HepG2 (cell line): Measurements from ENCODE around the gene SRCIN1. TPM values are rescaled to one million over a fixed set of nuclear protein-coding genes. Genes with fewer than 3 reads are reported as not detected.

Source experiments
- CHD4 ChIP-seq: fragments of 200-600 bp; sonication (generic); IDR thresholded peaks from 2 replicates; pipeline ENCODE4 v1.7.0; 2017; ENCODE audit warnings: mild to moderate bottlenecking, low read length, borderline replicate concordance
- EHMT2 ChIP-seq: fragments of 200-600 bp; sonication (generic); IDR thresholded peaks from 2 replicates; pipeline ENCODE4 v1.7.0; 2017; ENCODE audit warnings: antibody characterized with exemption, low read depth, low read length, borderline replicate concordance
- ELF1 ChIP-seq: sonication (generic); formaldehyde crosslinking; IDR thresholded peaks from 2 replicates; pipeline ENCODE4 v1.4.0; 2020; ENCODE audit warnings: missing genetic modification reagents
- FOSL1 ChIP-seq: sonication (generic); formaldehyde crosslinking; IDR thresholded peaks from 2 replicates; pipeline ENCODE4 v1.9.0; 2021; ENCODE audit warnings: missing genetic modification reagents, borderline replicate concordance
- HMG20A ChIP-seq: IDR thresholded peaks from 2 replicates; pipeline ENCODE4 v1.6.1; 2016; ENCODE audit warnings: borderline replicate concordance
- KDM5B ChIP-seq: sonication (generic); formaldehyde crosslinking; IDR thresholded peaks from 2 replicates; pipeline ENCODE4 v1.4.0; 2020; ENCODE audit warnings: missing genetic modification reagents, mild to moderate bottlenecking, borderline replicate concordance
- MIER2 ChIP-seq: IDR thresholded peaks from 2 replicates; pipeline ENCODE4 v1.6.1; 2016; ENCODE audit warnings: missing biosample characterization, missing genetic modification reagents
- NAIF1 ChIP-seq: sonication (generic); formaldehyde crosslinking; IDR thresholded peaks from 2 replicates; pipeline ENCODE4 v1.5.0; 2020; ENCODE audit warnings: mild to moderate bottlenecking, missing genetic modification reagents, borderline replicate concordance
- NCOR1 ChIP-seq: fragments of 200-600 bp; sonication (generic); IDR thresholded peaks from 2 replicates; pipeline ENCODE4 v1.7.0; 2017; ENCODE audit warnings: antibody characterized with exemption, low read length, borderline replicate concordance
- NR2F6 ChIP-seq, 2 experiments: IDR thresholded peaks; 2 replicates each; pipeline ENCODE4 v1.6.1; 2016; ENCODE audit warnings: antibody characterized with exemption in 1 of 2, mild to moderate bottlenecking in 1 of 2
- RBFOX2 ChIP-seq: fragments of 200-400 bp; formaldehyde crosslinking; IDR thresholded peaks from 2 replicates; pipeline ENCODE4 v1.6.1; 2017; ENCODE audit warnings: low read depth, mild to moderate bottlenecking, low read length
- SIX1 ChIP-seq: sonication (generic); formaldehyde crosslinking; IDR thresholded peaks from 2 replicates; pipeline ENCODE4 v1.4.0; 2020; ENCODE audit warnings: missing genetic modification reagents, borderline replicate concordance
- TBX2 ChIP-seq: sonication (generic); formaldehyde crosslinking; IDR thresholded peaks from 2 replicates; pipeline ENCODE4 v1.5.0; 2020; ENCODE audit warnings: missing genetic modification reagents, mild to moderate bottlenecking, borderline replicate concordance
- TCF12 ChIP-seq, 2 experiments: fragments of 450-650 bp in 1 of 2; sonication (generic) in 1 of 2; formaldehyde crosslinking in 1 of 2; IDR thresholded peaks; 2 replicates each; pipeline versions ENCODE4 v1.6.1 to v1.8.0; 2017 to 2022; ENCODE audit warnings: antibody characterized with exemption in 1 of 2, mild to moderate bottlenecking in 1 of 2, missing genetic modification reagents in 1 of 2, moderate library complexity in 1 of 2
- TSC22D2 ChIP-seq: sonication (generic); formaldehyde crosslinking; IDR thresholded peaks from 2 replicates; pipeline ENCODE4 v1.5.1; 2020; ENCODE audit warnings: missing genetic modification reagents, mild to moderate bottlenecking, borderline replicate concordance
- ZNF17 ChIP-seq: sonication (generic); formaldehyde crosslinking; IDR thresholded peaks from 2 replicates; pipeline ENCODE4 v1.5.0; 2020; ENCODE audit warnings: mild to moderate bottlenecking, missing genetic modification reagents
- ZNF235 ChIP-seq: sonication (generic); formaldehyde crosslinking; IDR thresholded peaks from 2 replicates; pipeline ENCODE4 v1.8.1; 2023; ENCODE audit warnings: mild to moderate bottlenecking, missing genetic modification reagents, borderline replicate concordance
- ZNF513 ChIP-seq: sonication (generic); formaldehyde crosslinking; conservative IDR thresholded peaks from 2 replicates; pipeline ENCODE4 v1.5.0; 2020; ENCODE audit warnings: missing genetic modification reagents
- ZNF589 ChIP-seq: sonication (generic); formaldehyde crosslinking; conservative IDR thresholded peaks from 2 replicates; pipeline ENCODE4 v1.8.0; 2022; ENCODE audit warnings: mild to moderate bottlenecking, moderate library complexity, missing genetic modification reagents
- ZNF878 ChIP-seq: sonication (generic); formaldehyde crosslinking; IDR thresholded peaks from 2 replicates; pipeline ENCODE4 v1.8.1; 2023; ENCODE audit warnings: mild to moderate bottlenecking, missing genetic modification reagents, moderate library complexity
- ZSCAN5A ChIP-seq: sonication (generic); formaldehyde crosslinking; IDR thresholded peaks from 2 replicates; pipeline ENCODE4 v1.8.0; 2022; ENCODE audit warnings: mild to moderate bottlenecking, missing genetic modification reagents, borderline replicate concordance
- polyA plus RNA-seq, 8 experiments: library from polyadenylated mRNA; depleted of rRNA in 3 of 8; stranded (reverse) in 7 of 8; unstranded in 1 of 8; fragments of >200 nt; fragmentation: Illumina TruSeq in 4 of 8; extraction: Trizol in 4 of 8; gene quantifications; 2 replicates each; pipeline versions ENCODE4 v1.2.1 to v1.2.3, GENCODE V29; 2011 to 2016; ENCODE audit warnings: low read depth in 4 of 8, missing spikeins in 1 of 8, mixed read lengths in 1 of 8; ENCODE audit not compliant: insufficient read depth in 1 of 8
- total RNA-seq, 5 experiments: library from RNA; depleted of rRNA; stranded (reverse); fragments of >200 nt; fragmentation: Illumina TruSeq; extraction: Trizol; gene quantifications; 2 replicates each; pipeline ENCODE4 v1.2.3, GENCODE V29; 2016; ENCODE audit warnings: low read depth in 1 of 5

The SRCIN1 gene
- total and polyA plus RNA-seq, 2 of the 13 experiments (the other 11 are each of a cell fraction or from before 2014, with no cell fraction given), result 1.2 to 9.6 TPM

GRCh38 chr17:38613525-38613980 lies 7.8 kb upstream of the SRCIN1 start (continued):
- 0 out of 2 replicates have a peak, but pooled peaks have one; percentile 10 for TF ChIP-seq KDM5B (CRISPR knock-in tag)
- TF ChIP-seq HMG20A, result 0 out of 2 replicates have a peak, but pooled peaks have one; percentile 3
- TF ChIP-seq NR2F6 (IDR thresholded peaks at IDR 0.05), result no peak
- TF ChIP-seq NR2F6 (CRISPR knock-in tag; IDR thresholded peaks at IDR 0.05), result peak; percentile 9; the same call in 1 of the 2 replicates
- peak; percentile 5; the same call in 1 of the 2 replicates for TF ChIP-seq MIER2
- TF ChIP-seq ZNF17 (CRISPR knock-in tag), result peak; percentile 62; the same call in 1 of the 2 replicates
- peak; percentile 35; the same call in 1 of the 2 replicates for TF ChIP-seq ZNF235 (CRISPR knock-in tag)
- TF ChIP-seq ZNF513 (CRISPR knock-in tag), result no peak
- no peak for TF ChIP-seq TCF12 (IDR thresholded peaks at IDR 0.05)
- TF ChIP-seq TCF12 (CRISPR knock-in tag; IDR thresholded peaks at IDR 0.05), result no peak
- TF ChIP-seq EHMT2, result 0 out of 2 replicates have a peak, but pooled peaks have one; percentile 58
- TF ChIP-seq FOSL1, result no peak
- peak; percentile 48; the same call in 1 of the 2 replicates for TF ChIP-seq CHD4
- 0 out of 2 replicates have a peak, but pooled peaks have one; percentile 29 for TF ChIP-seq NAIF1 (CRISPR knock-in tag)
- TF ChIP-seq TSC22D2, result no peak
- TF ChIP-seq RBFOX2, result peak; percentile 62
- 0 out of 2 replicates have a peak, but pooled peaks have one; percentile 6 for TF ChIP-seq ZNF589 (CRISPR knock-in tag)
- no peak for TF ChIP-seq SIX1 (CRISPR knock-in tag)
- TF ChIP-seq ZNF878, result peak; percentile 91; the same call in 1 of the 2 replicates
- TF ChIP-seq NCOR1, result no peak
- TF ChIP-seq ZSCAN5A, result 0 out of 2 replicates have a peak, but pooled peaks have one; percentile 5
- no peak for TF ChIP-seq TBX2
- TF ChIP-seq ELF1 (CRISPR knock-in tag), result peak; percentile 13; the same call in 1 of the 2 replicates
- TF ChIP-seq, all 625 proteins: peak for 16
